ACC112 (cell line): ENCODE results near the gene SLC7A5.
"Not testable (repeated sequence)": the region's sequence is repeated elsewhere in the genome, so short reads cannot be mapped to it uniquely, and the experiment has no call there.

Experiments used
- H2AFZ ChIP-seq: fragments of 200-600 bp; sonication (generic); one replicate; pipeline ENCODE4 v1.6.0; 2017; ENCODE audit warnings: antibody characterized with exemption, low read length; ENCODE audit not compliant: unreplicated experiment
- H3K27ac ChIP-seq: fragments of 200-600 bp; sonication (generic); 2 replicates; pipeline ENCODE4 v1.5.1; 2014; ENCODE audit warnings: low read depth, mild to moderate bottlenecking, antibody characterized with exemption, low read length, moderate library complexity
- H3K27me3 ChIP-seq: fragments of 200-600 bp; sonication (generic); 2 replicates; pipeline ENCODE4 v1.6.1; 2014; ENCODE audit warnings: mild to moderate bottlenecking, antibody characterized with exemption, low read length, moderate library complexity, mixed read lengths; ENCODE audit not compliant: insufficient read depth
- H3K36me3 ChIP-seq: fragments of 200-600 bp; sonication (generic); 2 replicates; pipeline ENCODE4 v1.6.1; 2016; ENCODE audit warnings: mild to moderate bottlenecking, antibody characterized with exemption, low read length, moderate library complexity, mixed read lengths; ENCODE audit not compliant: insufficient read depth
- H3K4me1 ChIP-seq: fragments of 200-600 bp; sonication (generic); one replicate; pipeline ENCODE4 v1.6.1; 2016; ENCODE audit warnings: low read length, mixed read lengths; ENCODE audit not compliant: insufficient read depth, unreplicated experiment, control insufficient read depth
- H3K4me3 ChIP-seq: fragments of 200-600 bp; sonication (generic); 2 replicates; pipeline ENCODE4 v1.5.1; 2014; ENCODE audit warnings: mild to moderate bottlenecking, low read depth, low read length
- H3K79me2 ChIP-seq: fragments of 200-600 bp; sonication (generic); one replicate; pipeline ENCODE4 v1.6.0; 2016; ENCODE audit warnings: low read length; ENCODE audit not compliant: control insufficient read depth, unreplicated experiment, insufficient read depth

Gene SLC7A5

DNA sequence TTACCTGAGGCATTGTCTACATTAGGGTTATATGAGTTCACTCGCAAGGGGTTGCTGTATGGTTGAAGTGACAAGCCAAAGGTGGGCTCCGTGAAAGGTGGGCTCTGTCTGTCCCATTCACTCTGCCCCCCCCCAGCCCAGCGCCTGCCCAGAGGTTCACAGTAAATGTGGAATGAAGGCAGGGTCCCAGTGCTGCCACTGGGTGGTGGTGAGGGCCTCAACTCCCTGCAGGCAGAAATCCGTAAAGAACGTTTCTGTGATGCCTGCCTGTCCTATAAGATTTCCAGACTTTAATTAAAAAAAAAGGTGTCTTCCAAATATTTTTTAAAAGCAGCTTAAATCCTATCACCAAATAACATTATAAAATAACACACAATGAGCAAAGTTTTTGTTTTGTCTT, 35.7 kb upstream of the SLC7A5 start:
- H3K27ac ChIP-seq, H3K4me1 ChIP-seq, H3K4me3 ChIP-seq, H2AFZ ChIP-seq, H3K27me3 ChIP-seq, H3K36me3 ChIP-seq, H3K79me2 ChIP-seq: not testable (repeated sequence)

DNA sequence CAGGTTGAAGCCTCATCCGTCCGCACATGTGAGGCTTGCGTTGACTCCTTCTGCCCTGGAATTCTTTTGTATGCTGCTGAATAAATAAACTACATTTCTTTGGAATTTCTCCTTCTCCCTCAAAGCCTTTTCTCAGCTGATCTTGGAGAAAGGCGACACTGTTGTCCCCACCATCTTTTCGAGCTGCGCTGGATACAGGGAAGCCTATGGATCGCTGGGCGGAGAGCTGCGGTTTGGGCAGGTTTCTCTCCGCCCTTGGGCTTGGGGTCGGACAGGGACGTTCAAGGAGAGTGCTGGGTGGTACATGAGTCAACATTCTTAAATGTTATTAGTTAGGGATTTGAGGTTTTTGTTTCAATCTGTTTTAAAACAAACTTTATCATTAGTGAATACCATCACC, 31.2 kb upstream of the SLC7A5 start:
- not testable (repeated sequence) for H3K4me3 ChIP-seq

DNA sequence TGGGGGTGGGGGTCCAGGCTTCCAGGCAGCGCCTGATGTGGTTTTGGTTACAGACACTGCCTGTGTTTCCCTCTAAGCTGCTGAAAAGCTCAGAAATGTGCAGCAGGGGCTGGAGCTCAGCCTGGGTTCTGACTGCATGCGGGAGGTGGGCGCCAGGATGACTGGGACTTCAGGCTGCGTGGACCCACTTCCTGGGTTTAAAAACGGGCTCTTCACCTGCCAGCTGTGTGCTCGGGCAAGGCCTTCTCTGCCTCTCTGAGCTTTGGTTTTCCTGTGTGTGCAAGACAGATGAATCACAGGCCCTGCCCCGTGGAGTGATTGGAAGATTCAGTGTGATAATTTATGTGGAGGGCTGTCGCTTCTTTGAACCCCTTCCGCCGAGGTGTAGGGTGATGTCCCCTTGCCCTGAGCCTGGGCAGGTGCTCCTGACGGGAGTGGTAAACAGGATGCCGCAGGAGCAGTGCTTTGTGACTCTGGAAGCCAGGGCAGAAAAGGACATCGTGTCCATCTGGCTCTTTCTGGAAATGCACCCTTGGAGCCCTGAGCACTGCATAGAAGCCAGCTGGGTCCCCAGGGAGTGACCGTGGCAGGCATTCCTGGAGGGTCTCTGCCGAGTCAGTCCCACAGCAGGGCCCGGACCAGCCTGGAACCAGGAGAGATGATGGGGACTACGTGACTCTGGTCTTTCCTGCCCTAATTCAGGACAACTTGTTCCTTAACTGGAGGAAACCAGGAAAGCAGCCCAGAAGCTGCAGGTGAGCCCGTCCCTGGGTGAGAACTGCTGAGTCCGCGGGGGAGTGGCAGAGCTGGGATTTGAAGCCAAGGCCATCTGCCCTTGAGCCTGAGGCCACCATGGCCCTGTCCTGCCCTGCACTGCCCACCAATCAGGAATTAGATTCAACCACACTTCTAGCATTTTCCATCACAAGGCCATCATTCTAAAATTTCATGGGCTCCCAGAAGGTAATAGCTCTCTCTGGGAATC, 28.5 kb upstream of the SLC7A5 start:
- Histone ChIP-seq H3K79me2 (no peaks in the 10 kb centered on the region), H3K27me3 (no peaks in the 10 kb centered on the region), H3K27ac (no peak overlapping the region), H2AFZ (no peak overlapping the region), H3K36me3 (no peaks in the 10 kb centered on the region), H3K4me3 (no peak overlapping the region), H3K4me1 (peaks cover 16% of the 10 kb centered on the region)

More for the DNA sequence above, 31.2 kb upstream of the SLC7A5 start:
- not testable (repeated sequence) for H3K27me3 ChIP-seq, H3K79me2 ChIP-seq, H3K36me3 ChIP-seq, H3K4me1 ChIP-seq, H2AFZ ChIP-seq, H3K27ac ChIP-seq

DNA sequence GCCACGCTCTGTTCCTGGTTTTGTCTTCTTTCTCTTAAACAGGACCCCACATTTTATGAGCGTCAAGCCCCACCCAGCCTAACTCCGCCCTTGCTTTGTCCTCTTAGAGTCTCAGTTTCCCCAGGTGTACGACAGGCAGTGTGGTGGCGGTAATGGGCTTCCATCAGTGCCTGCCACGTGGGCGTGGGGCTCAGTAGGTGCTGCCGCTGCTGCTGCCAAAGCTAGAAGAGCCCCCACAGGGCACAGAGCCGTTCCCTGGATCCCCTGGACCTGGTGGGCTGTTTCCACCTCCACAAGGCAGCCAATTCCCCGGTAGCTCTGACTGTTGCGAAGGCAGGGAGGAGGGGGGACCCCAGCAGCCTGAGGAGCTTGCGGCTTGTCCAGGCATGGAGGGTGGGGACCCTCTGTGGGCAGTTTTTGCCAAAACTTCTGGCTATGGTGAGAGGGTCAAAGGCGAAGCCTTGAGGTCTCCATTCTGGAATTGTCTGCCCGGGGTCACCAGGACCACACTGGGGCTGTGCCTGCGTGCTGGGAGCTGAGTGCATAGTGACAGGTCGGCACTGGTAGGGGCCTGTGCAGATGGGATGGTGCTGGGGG, 27.7 kb upstream of the SLC7A5 start:
- H2AFZ ChIP-seq, H3K27me3 ChIP-seq, H3K79me2 ChIP-seq, H3K36me3 ChIP-seq, H3K4me3 ChIP-seq, H3K27ac ChIP-seq: not testable (repeated sequence)
- peaks cover 16% of the 10 kb centered on the region for H3K4me1 ChIP-seq

DNA sequence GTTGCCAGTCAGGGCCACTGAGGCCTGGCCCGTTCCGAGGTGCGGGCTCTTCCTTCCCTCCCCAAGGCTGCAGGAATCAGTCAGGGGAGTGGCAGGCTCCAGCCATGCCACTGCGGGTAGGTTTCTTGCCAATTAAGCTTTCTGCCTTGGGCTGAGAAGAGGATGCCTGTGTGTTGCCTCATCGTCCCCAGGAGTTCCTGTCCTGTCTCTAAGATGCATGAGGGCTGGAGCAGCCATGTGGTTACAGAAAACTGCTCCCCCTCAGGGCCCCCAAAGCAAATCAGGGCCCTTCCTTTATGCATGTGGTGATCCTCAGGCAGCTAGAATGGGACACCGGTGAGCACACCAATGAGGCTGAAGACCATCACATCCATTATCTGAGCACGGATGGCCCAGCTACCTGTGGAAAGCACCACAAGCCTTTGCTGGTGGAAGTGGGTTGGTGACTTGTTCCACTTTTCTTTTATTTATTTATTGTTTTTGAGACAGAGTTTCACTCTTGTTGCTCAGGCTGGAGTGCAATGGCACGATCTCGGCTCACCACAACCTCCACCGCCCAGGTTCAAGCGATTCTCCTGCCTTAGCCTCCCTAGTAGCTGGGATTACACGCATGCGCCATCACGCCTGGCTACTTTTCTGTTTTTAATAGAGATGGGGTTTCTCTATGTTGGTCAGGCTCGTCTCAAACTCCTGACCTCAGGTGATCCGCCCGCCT, 27.0 kb upstream of the SLC7A5 start:
- not testable (repeated sequence) for H2AFZ ChIP-seq, H3K27ac ChIP-seq, H3K36me3 ChIP-seq, H3K27me3 ChIP-seq, H3K4me3 ChIP-seq, H3K79me2 ChIP-seq
- H3K4me1 ChIP-seq, result peaks cover 16% of the 10 kb centered on the region

DNA sequence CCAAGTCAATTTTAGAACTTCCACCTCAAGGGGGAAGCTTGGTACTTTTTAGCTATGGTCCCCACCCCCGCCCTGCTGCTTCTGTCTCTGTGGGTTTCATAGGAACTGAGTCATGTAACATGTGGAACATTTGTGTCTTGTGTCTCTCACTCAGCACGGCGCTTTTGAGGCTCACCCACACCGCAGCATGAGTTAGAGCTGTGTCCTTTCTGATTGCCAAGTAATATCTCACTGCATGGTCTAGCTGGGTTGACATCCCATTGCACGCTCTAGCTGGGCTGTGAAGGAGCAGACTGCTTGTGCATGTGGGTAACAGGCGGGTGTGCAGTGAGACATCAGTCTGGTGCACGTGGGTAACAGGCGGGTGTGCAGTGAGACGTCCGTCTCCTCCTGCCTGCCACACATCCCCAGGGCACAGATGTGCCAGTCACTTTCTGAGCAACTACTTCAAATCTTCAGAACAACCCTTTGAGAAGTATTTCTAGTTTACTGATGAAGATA, 26.4 kb upstream of the SLC7A5 start:
- Histone ChIP-seq H2AFZ (no peak overlapping the region), H3K36me3 (no peaks in the 10 kb centered on the region), H3K4me3 (no peak overlapping the region), H3K4me1 (peaks cover 16% of the 10 kb centered on the region), H3K27ac (no peak overlapping the region), H3K79me2 (no peaks in the 10 kb centered on the region), H3K27me3 (no peaks in the 10 kb centered on the region)

DNA sequence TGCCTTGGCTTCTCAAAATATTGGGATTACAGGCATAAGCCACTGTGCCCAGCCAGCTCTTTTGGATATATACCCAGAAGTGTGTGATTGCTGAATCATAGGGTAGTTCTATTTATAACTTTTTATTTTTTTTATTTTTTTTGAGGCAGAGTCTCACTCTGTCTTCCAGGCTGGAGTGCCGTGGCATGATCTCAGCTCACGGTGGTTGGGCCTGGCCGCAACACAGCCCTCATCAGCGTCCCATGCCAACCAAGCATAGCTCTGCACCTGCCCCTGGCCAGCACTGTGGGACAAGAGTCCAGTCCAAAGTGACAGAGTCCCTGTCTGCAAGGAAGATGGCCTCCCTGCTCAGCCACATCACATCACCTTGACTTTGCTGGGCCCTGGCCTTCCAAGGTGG, 24.7 kb upstream of the SLC7A5 start:
- H2AFZ ChIP-seq, H3K4me3 ChIP-seq, H3K36me3 ChIP-seq, H3K79me2 ChIP-seq, H3K27ac ChIP-seq, H3K27me3 ChIP-seq: not testable (repeated sequence)
- H3K4me1 ChIP-seq, result peaks cover 16% of the 10 kb centered on the region

DNA sequence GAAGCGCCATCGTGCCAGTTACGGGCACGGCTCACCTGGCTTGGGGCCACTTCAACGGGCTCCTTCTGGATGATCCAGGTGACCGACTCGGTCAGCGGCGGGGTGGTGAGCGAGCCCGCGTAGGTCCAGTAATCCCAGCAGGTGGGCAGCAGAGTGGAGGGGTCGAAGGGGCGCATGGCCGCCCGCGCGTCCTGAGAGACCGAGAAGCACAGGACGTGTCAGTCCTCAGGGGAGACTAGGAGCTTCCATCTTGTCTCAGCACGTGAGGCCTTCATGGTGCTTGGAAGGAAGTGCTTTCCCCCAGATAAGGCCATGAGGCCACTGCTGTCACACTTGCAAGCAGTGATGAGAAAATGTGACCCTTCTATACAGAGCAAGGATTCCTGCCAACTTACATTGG, 22.5 kb upstream of the SLC7A5 start:
- Histone ChIP-seq H3K4me3 (no peak overlapping the region), H2AFZ (no peak overlapping the region), H3K36me3 (no peaks in the 10 kb centered on the region), H3K79me2 (no peaks in the 10 kb centered on the region), H3K27ac (no peak overlapping the region), H3K27me3 (no peaks in the 10 kb centered on the region), H3K4me1 (peaks cover 16% of the 10 kb centered on the region)

DNA sequence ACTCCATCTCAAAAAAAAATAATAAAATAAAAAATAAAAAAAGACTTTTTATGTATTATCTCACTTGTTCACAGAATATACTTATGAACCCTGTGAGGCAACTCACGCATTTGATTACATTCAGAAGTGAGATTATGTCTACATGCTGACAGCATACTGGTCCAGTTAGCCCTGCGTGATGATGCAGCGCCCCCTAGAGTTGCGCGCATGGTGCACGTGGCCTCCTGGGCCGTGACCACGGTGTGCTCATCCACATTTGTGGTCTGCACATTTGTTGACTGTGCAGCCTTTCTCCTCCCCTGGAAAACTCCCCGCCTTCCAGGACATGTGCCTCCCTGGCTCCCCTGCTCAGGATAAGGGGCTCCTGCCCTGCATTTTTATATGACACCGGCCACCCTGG, 20.5 kb upstream of the SLC7A5 start:
- H2AFZ ChIP-seq, H3K4me1 ChIP-seq, H3K79me2 ChIP-seq, H3K27me3 ChIP-seq, H3K27ac ChIP-seq, H3K36me3 ChIP-seq, H3K4me3 ChIP-seq: not testable (repeated sequence)

DNA sequence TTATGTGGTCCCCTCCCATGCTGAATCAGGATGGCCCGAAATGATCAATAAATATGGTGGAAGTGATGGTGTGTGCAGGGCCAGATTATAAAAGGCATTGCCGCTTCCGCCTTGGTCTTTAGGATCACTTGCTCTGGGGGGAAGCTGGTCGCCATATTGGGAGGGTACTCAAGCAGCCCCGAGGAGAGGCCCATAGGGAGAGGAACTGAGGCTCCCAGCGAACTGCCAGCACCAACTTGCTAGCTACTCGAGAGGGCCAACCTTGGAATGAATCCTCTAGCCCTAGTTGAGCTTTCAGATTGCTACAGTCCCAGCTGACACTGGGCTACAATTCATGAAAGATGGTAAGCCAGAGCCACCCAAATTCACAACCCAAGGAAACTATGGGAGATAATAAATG, 19.0 kb upstream of the SLC7A5 start:
- not testable (repeated sequence) for H3K27me3 ChIP-seq, H3K79me2 ChIP-seq, H3K27ac ChIP-seq, H3K4me1 ChIP-seq, H3K36me3 ChIP-seq, H2AFZ ChIP-seq, H3K4me3 ChIP-seq
